ENCODE results near the gene IRF6.
"Not testable (repeated sequence)": the region's sequence is repeated elsewhere in the genome, so short reads cannot be mapped to it uniquely, and the experiment has no call there.

The IRF6 gene

GRCh38 chr1:209823143-209824041 is 17.4 kb upstream of the IRF6 start:
- peak in 1 of 58 donors; percentile 19 for DNase-seq

- no peak for DNase-seq
Measured at GRCh38 chr1:209822706-209823105, 16.8 kb upstream of the IRF6 start.

GRCh38 chr1:209820986-209821385 is 15.0 kb upstream of the IRF6 start:
- DNase-seq, result no peak

- no peak for DNase-seq
Measured at GRCh38 chr1:209819058-209819457, 13.1 kb upstream of the IRF6 start.

DNA sequence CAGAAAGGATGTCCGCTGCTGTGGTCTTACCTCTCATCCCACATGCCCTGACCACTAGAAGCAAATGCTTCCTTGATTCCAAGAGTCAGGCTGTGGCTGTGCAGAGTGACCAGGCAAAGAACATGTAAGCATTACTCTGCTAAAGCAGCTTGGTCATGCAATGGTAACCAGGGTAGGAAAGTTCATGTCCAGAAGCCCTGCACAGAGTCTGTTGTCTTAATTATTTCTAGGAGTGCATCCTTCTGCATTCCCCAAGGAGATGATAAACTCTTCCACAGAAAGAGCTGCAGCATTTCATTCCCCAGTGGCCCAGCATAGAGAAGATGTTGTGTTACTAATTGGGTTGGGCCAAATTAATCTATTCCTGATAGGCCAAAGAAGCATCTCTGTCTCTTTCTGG is 11.7 kb upstream of the IRF6 start:
- no peak for DNase-seq

- DNase-seq, result no peak
Measured at GRCh38 chr1:209816923-209817322, 11.0 kb upstream of the IRF6 start.

GRCh38 chr1:209815931-209816341 is 10.0 kb upstream of the IRF6 start:
- no peak for DNase-seq

GRCh38 chr1:209815490-209815889 is 9.5 kb upstream of the IRF6 start:
- no peak for DNase-seq

GRCh38 chr1:209813902-209814301 is 8.0 kb upstream of the IRF6 start:
- no peak for DNase-seq

GRCh38 chr1:209810783-209811182 is 4.8 kb upstream of the IRF6 start:
- DNase-seq, result no peak

DNA sequence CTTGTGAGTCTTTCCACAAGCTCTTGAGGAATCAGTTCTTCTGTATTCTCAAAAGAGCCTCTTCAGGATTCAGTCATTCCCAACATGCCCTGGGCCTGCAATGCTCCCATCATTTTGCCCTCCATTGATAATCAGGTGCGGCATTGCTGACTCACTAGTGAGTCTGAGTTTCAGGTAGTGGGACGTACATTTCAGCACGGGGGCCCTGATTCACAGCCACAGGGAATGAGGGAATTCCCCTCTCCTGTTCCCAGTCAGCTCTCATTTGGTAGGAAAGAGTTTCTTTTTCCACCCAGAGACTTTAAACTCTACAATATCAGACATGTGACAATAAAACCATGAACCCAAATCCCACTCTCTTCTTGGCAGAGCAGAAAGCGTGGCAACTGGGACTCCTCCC is 3.7 kb upstream of the IRF6 start:
- no peak for DNase-seq

DNA sequence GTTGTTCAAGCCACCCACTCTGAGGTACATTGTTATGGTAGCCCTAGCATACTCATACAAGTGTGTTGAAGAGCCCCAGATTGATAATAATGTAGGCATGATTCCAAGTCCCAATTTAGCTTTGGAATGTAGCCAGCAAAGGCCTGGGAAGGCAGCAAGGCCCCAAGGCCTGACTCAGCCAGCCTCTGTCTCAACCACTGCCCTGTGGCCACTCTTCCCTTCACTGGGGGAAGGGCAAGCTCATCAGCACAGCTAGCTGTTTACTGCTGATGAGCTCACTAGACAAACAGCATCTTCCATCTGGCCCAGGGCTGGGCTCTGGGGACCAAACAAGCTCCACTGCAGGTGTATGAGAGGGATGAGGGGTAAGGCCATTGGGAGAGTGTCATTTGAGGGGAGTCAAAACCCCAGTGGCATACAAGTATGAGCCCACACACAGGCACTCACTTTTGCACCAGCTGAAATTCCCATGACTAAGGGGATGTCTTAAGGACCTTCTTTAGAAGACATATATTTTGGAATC is 2.2 kb upstream of the IRF6 start:
- DNase-seq, result no peak

DNA sequence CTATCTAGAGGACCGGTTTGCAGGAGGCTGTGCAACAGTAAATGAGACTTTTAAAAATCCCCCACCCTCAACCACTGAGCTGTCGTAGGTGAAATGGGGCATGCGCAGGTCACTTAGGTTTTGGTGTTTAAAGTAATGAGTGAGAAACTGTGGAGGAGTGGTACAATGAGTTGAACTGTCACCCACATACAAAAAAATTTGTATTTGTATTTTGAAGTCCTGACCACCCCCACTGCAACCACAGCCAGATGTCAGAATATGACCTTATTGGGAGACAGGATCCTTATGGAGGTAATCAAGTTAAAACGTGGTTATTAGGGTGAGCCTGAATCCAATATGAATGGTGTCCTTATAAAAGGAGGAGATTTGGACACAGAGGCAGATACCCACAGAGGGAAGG is 1.6 kb upstream of the IRF6 start:
- no peak for DNase-seq

DNA sequence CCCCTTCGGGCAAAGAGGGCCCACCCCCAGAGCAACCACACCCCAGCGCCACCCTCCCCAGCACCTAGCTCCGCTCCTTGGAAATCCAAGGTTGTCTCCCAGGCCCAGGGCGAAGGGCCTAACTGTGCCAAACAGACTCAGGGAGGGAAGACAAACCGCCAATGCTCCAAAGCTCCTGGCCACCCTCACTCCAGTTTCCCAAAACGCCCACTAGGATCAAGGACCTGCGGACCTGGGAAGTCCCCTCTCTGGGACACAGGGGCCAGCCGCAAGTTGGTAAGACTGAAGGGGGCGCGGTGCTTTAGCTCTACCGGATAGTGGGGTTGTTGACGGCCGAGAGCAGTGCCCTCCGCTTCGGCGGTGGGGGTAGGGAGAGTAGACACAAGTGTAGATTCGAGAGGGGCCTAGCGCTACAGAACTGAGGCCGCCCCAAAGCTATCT is 581 bp downstream of the IRF6 start:
- DNase-seq, result no peak

GRCh38 chr1:209803568-209803967 is 2.4 kb downstream of the IRF6 start:
- no peak for DNase-seq

DNA sequence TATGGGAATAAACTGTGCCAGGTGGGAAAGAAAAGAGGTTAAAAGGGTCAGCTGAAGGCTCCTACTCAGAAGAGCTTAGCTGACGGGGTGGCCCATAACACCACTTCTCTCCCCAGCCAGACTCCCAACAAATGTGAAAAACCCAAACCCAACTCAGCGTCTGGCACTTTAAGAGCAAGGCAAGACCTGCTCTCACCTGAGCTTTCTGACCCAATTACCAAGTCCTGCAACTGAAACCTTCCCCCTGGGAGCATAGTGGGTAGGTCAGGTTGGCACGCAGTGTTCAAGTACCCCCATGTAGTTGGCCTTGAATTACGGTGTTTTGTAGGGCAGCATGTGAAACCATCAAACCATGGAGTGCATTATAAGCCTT is 3.2 kb downstream of the IRF6 start:
- no peak for DNase-seq

GRCh38 chr1:209802117-209802779 is 3.7 kb downstream of the IRF6 start:
- no peak for DNase-seq

DNA sequence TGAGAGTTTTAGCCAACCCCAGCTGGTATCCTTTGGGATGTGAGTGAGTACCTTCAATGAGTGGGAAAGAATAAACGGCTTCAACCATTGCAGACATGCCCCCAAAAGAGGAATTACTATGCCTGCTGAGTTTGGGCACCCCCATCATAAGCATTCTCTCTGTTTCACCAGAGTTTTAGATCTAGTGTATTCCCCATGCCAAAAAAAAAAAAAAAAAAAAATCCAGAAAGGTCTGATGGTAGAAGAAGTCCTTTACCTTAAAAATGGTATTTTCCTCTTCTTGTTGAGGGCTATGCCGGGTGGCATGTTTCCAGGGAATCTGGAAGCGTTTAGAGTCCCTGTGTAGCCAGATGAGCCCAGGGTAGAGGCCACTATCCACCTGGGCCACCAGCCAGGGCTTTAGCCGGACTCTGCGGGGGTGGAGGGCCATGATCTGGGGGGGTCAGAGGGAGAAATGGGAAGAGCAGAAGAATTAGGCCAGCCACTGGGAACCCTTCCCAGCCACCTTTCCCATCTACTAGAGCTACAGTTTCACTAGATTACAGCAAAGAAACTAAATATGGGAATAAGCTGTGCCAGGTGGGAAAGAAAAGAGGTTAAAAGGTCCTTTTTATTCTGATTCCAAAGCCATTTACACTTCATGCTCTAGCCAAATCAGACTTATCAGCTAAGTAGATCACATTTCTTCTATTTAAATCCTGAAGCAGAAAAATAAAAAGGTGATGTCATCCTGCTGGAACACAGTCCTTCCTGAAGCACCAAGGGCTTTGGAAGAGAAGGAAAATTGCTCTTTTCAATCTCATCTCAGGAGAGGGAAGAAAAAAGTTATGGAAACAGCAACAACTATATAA is 4.7 kb downstream of the IRF6 start:
- DNase-seq, result no peak

GRCh38 chr1:209797978-209798639 is 7.8 kb downstream of the IRF6 start:
- DNase-seq, result no peak

GRCh38 chr1:209793711-209794110 is 12.2 kb downstream of the IRF6 start:
- DNase-seq, result not testable (repeated sequence)

GRCh38 chr1:209791920-209792319 is 14.0 kb downstream of the IRF6 start:
- DNase-seq, result no peak

Measured in anterior cingulate cortex (tissue), 58 donors.